Testis (tissue), 3 donors: ENCODE data around the gene SCLY. TPM values are rescaled to one million over a fixed set of nuclear protein-coding genes. Genes with fewer than 3 reads are reported as not detected.

Source experiments
- DNase-seq: peaks from one replicate; pipeline ENCODE4 v3.0.0-alpha.2; 2019
- H3K27ac ChIP-seq, 2 donors: fragments of 200-600 bp; sonication (generic); one replicate each; pipeline ENCODE4 v1.5.1; 2019
- H3K27me3 ChIP-seq: fragments of 200-600 bp; sonication (generic); one replicate; pipeline ENCODE4 v1.5.1; 2019
- H3K36me3 ChIP-seq: fragments of 200-600 bp; sonication (generic); one replicate; pipeline ENCODE4 v1.5.1; 2017; ENCODE audit warnings: low read depth; ENCODE audit errors: missing control alignments
- H3K4me1 ChIP-seq: fragments of 200-600 bp; sonication (generic); one replicate; pipeline ENCODE4 v1.5.1; 2019
- H3K4me3 ChIP-seq, 2 donors: fragments of 200-600 bp; sonication (generic); one replicate each; pipeline ENCODE4 v1.5.1; 2017 to 2019
- H3K9me3 ChIP-seq: fragments of 200-600 bp; sonication (generic); one replicate; pipeline ENCODE4 v1.5.1; 2017
- CTCF ChIP-seq, 3 experiments: fragments of 450-650 bp in 2 of 3; fragments of 200-600 bp in 1 of 3; sonication (generic) in 1 of 3; IDR thresholded peaks; one replicate each; pipeline ENCODE4 v1.5.1; 2016 to 2019; ENCODE audit warnings: antibody characterized with exemption in 3 of 3, mild to moderate bottlenecking in 2 of 3, moderate library complexity in 1 of 3
- POLR2A ChIP-seq: fragments of 450-650 bp; IDR thresholded peaks from one replicate; pipeline ENCODE4 v1.6.1; 2017; ENCODE audit warnings: antibody characterized with exemption, mild to moderate bottlenecking, moderate library complexity
- WGBS, 2 donors: methylation state at CpG; one replicate each; pipeline ENCODE4 v1.1.5; 2018; 5-methylcytosine and 5-hydroxymethylcytosine counted together
- intact Hi-C: fragments of 100-400 bp; cut with DNase I; formaldehyde crosslinking; loops from one replicate; pipeline ENCODE4 v1.15.1; 2023; ENCODE audit warnings: low total_unique reads
- polyA plus RNA-seq: library from polyadenylated mRNA; stranded (reverse); fragments of 350-450 nt; fragmentation: Illumina TruSeq; extraction: RNeasy Lipid Tissue Mini Kit (QIAGEN cat#74804); gene quantifications from one replicate; pipeline ENCODE4 v1.2.3, GENCODE V29; 2014; ENCODE audit warnings: low read depth, low replicate concordance; ENCODE audit not compliant: insufficient read depth
- total RNA-seq, 2 donors: library from RNA; depleted of rRNA; stranded (reverse); fragments of >200 nt; gene quantifications; one replicate each; pipeline ENCODE4 v1.2.3, GENCODE V29; 2016

Gene SCLY
- total and polyA plus RNA-seq, 3 donors from 2014 or later: 19.6 to 40.2 (median 24.6) TPM

GRCh38 chr2:238134393-238134785, 73.6 kb downstream of the SCLY start:
- WGBS, 2 donors: 88 to 96% methylated on average over 5 to 11 of the region's 11 CpGs
- Histone ChIP-seq H3K27me3 (no peaks in the 10 kb centered on the region), H3K27ac (no peak overlapping the region), H3K36me3 (no peaks in the 10 kb centered on the region), H3K4me3 (no peak overlapping the region), H3K9me3 (no peaks in the 10 kb centered on the region), H3K4me1 (no peaks in the 10 kb centered on the region)
- no peak for DNase-seq
- intact Hi-C loops: no loop called here
- no peak for TF ChIP-seq POLR2A
- TF ChIP-seq CTCF (IDR thresholded peaks at IDR 0.05): no peak

GRCh38 chr2:238135601-238136150, 74.9 kb downstream of the SCLY start:
- DNase-seq: no peak
- TF ChIP-seq CTCF (IDR thresholded peaks at IDR 0.05) (no peak), POLR2A (no peak)
- H3K36me3 ChIP-seq: no peaks in the 10 kb centered on the region
- H3K27me3 ChIP-seq: no peaks in the 10 kb centered on the region
- no peaks in the 10 kb centered on the region for H3K4me1 ChIP-seq
- H3K4me3 ChIP-seq: no peak overlapping the region
- H3K27ac ChIP-seq: no peak overlapping the region
- no peaks in the 10 kb centered on the region for H3K9me3 ChIP-seq
- intact Hi-C loops: no loop called here
- 84 to 88% methylated on average over 15 of the region's 15 CpGs for WGBS, 2 donors

GRCh38 chr2:238136820-238137537, 76.2 kb downstream of the SCLY start:
- WGBS, 2 donors: 67 to 75% methylated on average over 14 of the region's 14 CpGs
- Histone ChIP-seq H3K4me1 (no peaks in the 10 kb centered on the region), H3K27ac (no peak overlapping the region), H3K36me3 (no peaks in the 10 kb centered on the region), H3K27me3 (no peaks in the 10 kb centered on the region), H3K9me3 (no peaks in the 10 kb centered on the region), H3K4me3 (no peak overlapping the region)
- TF ChIP-seq CTCF (IDR thresholded peaks at IDR 0.05): no peak
- TF ChIP-seq POLR2A: no peak
- intact Hi-C loops: no loop called here
- DNase-seq: no peak

GRCh38 chr2:238137885-238138284, 77.1 kb downstream of the SCLY start:
- no peaks in the 10 kb centered on the region for H3K4me1 ChIP-seq
- H3K36me3 ChIP-seq: no peaks in the 10 kb centered on the region
- WGBS, 2 donors: 92 to 95% methylated on average over 4 to 13 of the region's 13 CpGs
- no peak overlapping the region for H3K27ac ChIP-seq
- H3K27me3 ChIP-seq: no peaks in the 10 kb centered on the region
- intact Hi-C loops: no loop called here
- TF ChIP-seq POLR2A: no peak
- no peak for TF ChIP-seq CTCF (IDR thresholded peaks at IDR 0.05)
- DNase-seq: no peak
- H3K4me3 ChIP-seq: no peak overlapping the region
- no peaks in the 10 kb centered on the region for H3K9me3 ChIP-seq
